Breast epithelium (tissue), 3 donors: Measurements from ENCODE around the gene IFNL4.

Experiments
- POLR2A ChIP-seq: fragments of 450-650 bp; IDR thresholded peaks from one replicate; pipeline ENCODE4 v1.6.1; 2016; ENCODE audit warnings: antibody characterized with exemption, mild to moderate bottlenecking, moderate library complexity
- TF ChIP-seq, protein P1 (sequence below), 3 donors: fragments of 450-650 bp; IDR thresholded peaks; one replicate each; pipeline ENCODE4 v1.5.1; 2016 to 2017; ENCODE audit warnings: antibody characterized with exemption in 3 of 3, mild to moderate bottlenecking in 3 of 3, moderate library complexity in 3 of 3

DNA sequence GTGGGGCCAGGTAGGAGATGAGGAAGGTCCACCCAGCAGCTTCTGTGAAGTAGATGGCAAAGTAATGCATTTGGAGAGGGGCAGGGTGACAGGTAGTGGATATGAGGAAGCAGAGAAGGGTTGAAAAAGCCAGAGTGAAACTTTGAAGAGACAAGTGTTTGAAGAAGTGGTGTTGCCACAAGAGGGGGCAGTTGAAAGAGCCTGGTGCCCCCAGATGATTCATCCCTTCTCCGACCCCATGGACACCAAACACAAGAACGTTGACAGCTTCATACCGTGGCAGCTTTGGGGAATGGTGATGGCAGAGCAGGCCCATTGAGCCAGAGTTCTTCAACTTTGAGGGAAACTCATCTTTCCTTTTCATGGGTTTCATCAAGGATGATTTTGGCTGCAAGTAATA is 23.7 kb downstream of the IFNL4 start:
- TF ChIP-seq POLR2A = no peak
- TF ChIP-seq, protein P1, sequence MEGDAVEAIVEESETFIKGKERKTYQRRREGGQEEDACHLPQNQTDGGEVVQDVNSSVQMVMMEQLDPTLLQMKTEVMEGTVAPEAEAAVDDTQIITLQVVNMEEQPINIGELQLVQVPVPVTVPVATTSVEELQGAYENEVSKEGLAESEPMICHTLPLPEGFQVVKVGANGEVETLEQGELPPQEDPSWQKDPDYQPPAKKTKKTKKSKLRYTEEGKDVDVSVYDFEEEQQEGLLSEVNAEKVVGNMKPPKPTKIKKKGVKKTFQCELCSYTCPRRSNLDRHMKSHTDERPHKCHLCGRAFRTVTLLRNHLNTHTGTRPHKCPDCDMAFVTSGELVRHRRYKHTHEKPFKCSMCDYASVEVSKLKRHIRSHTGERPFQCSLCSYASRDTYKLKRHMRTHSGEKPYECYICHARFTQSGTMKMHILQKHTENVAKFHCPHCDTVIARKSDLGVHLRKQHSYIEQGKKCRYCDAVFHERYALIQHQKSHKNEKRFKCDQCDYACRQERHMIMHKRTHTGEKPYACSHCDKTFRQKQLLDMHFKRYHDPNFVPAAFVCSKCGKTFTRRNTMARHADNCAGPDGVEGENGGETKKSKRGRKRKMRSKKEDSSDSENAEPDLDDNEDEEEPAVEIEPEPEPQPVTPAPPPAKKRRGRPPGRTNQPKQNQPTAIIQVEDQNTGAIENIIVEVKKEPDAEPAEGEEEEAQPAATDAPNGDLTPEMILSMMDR (IDR thresholded peaks at IDR 0.05) = no peak
